ENCODE results near the gene TAF1C. TPM values are rescaled to one million over a fixed set of nuclear protein-coding genes. Genes with fewer than 3 reads are reported as not detected.
A peak's percentile ranks its signal among the peaks of the same experiment; 100 is the strongest.

TAF1C gene
- polyA plus RNA-seq, 1 of the 3 experiments (the other 2 are of a cell fraction): 49.3 TPM

- DNase-seq: peak; percentile 50
- peak overlapping the region; percentile 59; the same call in 1 of the 2 replicates for H2AFZ ChIP-seq (ENCODE audit: low read depth)
- POLR2A ChIA-PET: no interaction called here
- H3K9me2 ChIP-seq: no peaks in the 10 kb centered on the region
- peak overlapping the region; percentile 74 for H3K4me2 ChIP-seq
- no peaks in the 10 kb centered on the region for H3K36me3 ChIP-seq (replicated peaks in 1 of 2; ENCODE audit: control insufficient read depth in 1 of 2, insufficient read depth in 2 of 2, low read length in 1 of 2)
- H3K4me1 ChIP-seq (ENCODE audit: control insufficient read depth in 1 of 2, insufficient read depth in 2 of 2, low read depth in 1 of 2, low read length in 1 of 2): peaks cover 5 to 21% of the 10 kb centered on the region in 2 experiments; a peak in 2 of 4 replicates
- CTCF ChIA-PET: interaction anchor here (1.1 kb wide), 1 partner anchor 49 kb away, joined by 3 read pairs; no protein-coding TSS in a partner anchor
- H4K20me1 ChIP-seq (ENCODE audit: insufficient read depth): no peaks in the 10 kb centered on the region
- no peaks in the 10 kb centered on the region for H3K27me3 ChIP-seq (ENCODE audit: insufficient read depth)
- peak overlapping the region; percentile 57; the same call in 1 of the 2 replicates for H3K9ac ChIP-seq
- H3F3A ChIP-seq (replicated peaks; ENCODE audit: insufficient read depth): peaks cover 3% of the 10 kb centered on the region
- no peaks in the 10 kb centered on the region for H3K9me3 ChIP-seq
- H3K79me2 ChIP-seq (ENCODE audit: insufficient read depth): no peaks in the 10 kb centered on the region
- whole genome bisulfite sequencing (ENCODE audit: low lambda C conversion rate): 7% methylated on average over 18 of the region's 18 CpGs
- no peak overlapping the region; a peak in 1 of 4 replicates for H3K4me3 ChIP-seq (ENCODE audit: low read depth in 2 of 2, low read length in 1 of 2)
- peak overlapping the region in 1 of 2 experiments; percentile 76; a peak in 2 of 4 replicates for H3K27ac ChIP-seq (ENCODE audit: low read depth in 2 of 2, low read length in 1 of 2)
- TF ChIP-seq CHD2 (IDR thresholded peaks at IDR 0.05; ENCODE audit: low read length, partially characterized antibody) (no peak), POLR2AphosphoS5 (IDR thresholded peaks at IDR 0.05; ENCODE audit: low read depth, low read length) (0 out of 2 replicates have a peak, but pooled peaks have one; percentile 24), MXI1 (IDR thresholded peaks at IDR 0.05; ENCODE audit: low read depth, low read length) (no peak), EZH2phosphoT487 (IDR thresholded peaks at IDR 0.05; ENCODE audit: borderline replicate concordance, low read depth) (no peak), SMC3 (IDR thresholded peaks at IDR 0.05; ENCODE audit: low read depth, low read length) (no peak), RAD21 (IDR thresholded peaks at IDR 0.05; ENCODE audit: low read length) (no peak), GATA2 (CRISPR knock-in tag; IDR thresholded peaks at IDR 0.05) (no peak), FOXM1 (IDR thresholded peaks at IDR 0.05; ENCODE audit: low read depth) (no peak), RXRA (IDR thresholded peaks at IDR 0.05; ENCODE audit: borderline replicate concordance, low read depth) (peak; percentile 36; the same call in 1 of the 2 replicates), MAX (IDR thresholded peaks at IDR 0.05; ENCODE audit: low read depth) (no peak), RFX5 (IDR thresholded peaks at IDR 0.05; ENCODE audit: low read length) (no peak), ELF1 (IDR thresholded peaks at IDR 0.05) (no peak), REST (IDR thresholded peaks at IDR 0.05; ENCODE audit: low read depth, low read length) (no peak), EP300 (IDR thresholded peaks at IDR 0.05; ENCODE audit: borderline replicate concordance in 1 of 2, low read depth in 1 of 2, low read length in 1 of 2) (peak in 1 of 2 experiments; percentile 13; a peak in 1 of 4 replicates), TEAD4 (IDR thresholded peaks at IDR 0.05; ENCODE audit: borderline replicate concordance, insufficient read depth) (no peak), USF2 (IDR thresholded peaks at IDR 0.05; ENCODE audit: borderline replicate concordance, low read depth, low read length) (no peak), GABPA (IDR thresholded peaks at IDR 0.05; ENCODE audit: low read depth) (no peak), SIN3A (IDR thresholded peaks at IDR 0.05; ENCODE audit: borderline replicate concordance, low read depth, low read length) (0 out of 2 replicates have a peak, but pooled peaks have one; percentile 31), TAF1 (IDR thresholded peaks at IDR 0.05; ENCODE audit: borderline replicate concordance, low read depth, low read length) (peak; percentile 40; the same call in 1 of the 2 replicates), CTCF (IDR thresholded peaks at IDR 0.05) (no peak), JUND (IDR thresholded peaks at IDR 0.05) (peak; percentile 44), NRF1 (IDR thresholded peaks at IDR 0.05; ENCODE audit: low read depth, low read length) (no peak), MEF2A (IDR thresholded peaks at IDR 0.05; ENCODE audit: borderline replicate concordance, low read depth) (no peak), NFIC (IDR thresholded peaks at IDR 0.05; ENCODE audit: borderline replicate concordance) (peak; percentile 70), FOXJ3 (CRISPR knock-in tag; IDR thresholded peaks at IDR 0.05) (no peak), FOSL2 (IDR thresholded peaks at IDR 0.05; ENCODE audit: borderline replicate concordance, low read depth) (peak; percentile 39), TCF12 (IDR thresholded peaks at IDR 0.05) (peak; percentile 55), RCOR1 (IDR thresholded peaks at IDR 0.05; ENCODE audit: low read length) (no peak)
These were observed 41.5 kb upstream of the TAF1C start for GRCh38 chr16:84228256-84228838.
